Measurements from ENCODE around the gene SART1. TPM values are rescaled to one million over a fixed set of nuclear protein-coding genes. Genes with fewer than 3 reads are reported as not detected.

SART1 gene
- total and polyA plus RNA-seq, 10 of the 15 experiments (the other 5 are each of a cell fraction or from before 2014, with no cell fraction given): 6.2 to 60.5 (median 37.4) TPM

DNA sequence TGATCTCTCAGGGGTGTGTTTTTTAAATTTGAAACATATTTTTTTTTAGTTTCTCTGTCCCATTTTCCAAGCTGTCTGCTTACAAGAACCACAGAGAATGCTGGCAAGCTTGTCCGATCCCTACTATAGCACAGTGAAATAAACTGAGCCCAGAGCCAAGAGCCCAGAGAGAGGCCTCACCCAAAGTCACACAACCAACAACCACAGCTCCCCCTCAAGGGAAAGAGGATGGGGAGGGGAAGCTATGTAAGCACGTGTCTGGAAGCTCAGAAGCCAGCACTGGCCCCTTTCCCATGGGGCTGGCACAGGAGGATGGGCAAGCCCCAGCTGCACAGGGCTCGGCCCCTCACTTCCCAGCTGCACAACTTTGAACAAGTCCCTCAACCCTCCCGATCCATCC, 3.2 kb upstream of the SART1 start:
- WGBS (ENCODE audit: insufficient coverage, insufficient replicate concordance, low lambda C conversion rate, missing lambda C conversion rate): 74% methylated on average over 4 of the region's 4 CpGs
- FAIRE-seq (no peak), ATAC-seq (no peak), DNase-seq (ENCODE audit: low read depth, low spot score) (no peak)
- SMC1A ChIA-PET (ENCODE audit: uncharacterized antibody, unreplicated experiment): interaction anchor here (0.7 to 1.7 kb wide), 5 partner anchors 46 to 74 kb away, joined by 3 to 4 read pairs (median 3); partner anchors contain the start of gene CCDC85B
- CTCF ChIA-PET: interaction anchor here (0.7 to 1.6 kb wide), 4 partner anchors 9 to 73 kb away, joined by 3 to 7 read pairs (median 4); no protein-coding TSS in a partner anchor
- Histone ChIP-seq H3K36me3 (ENCODE audit: control insufficient read depth in 2 of 2, insufficient read depth in 2 of 2, low read length in 1 of 2) (no peaks in the 10 kb centered on the region), H3K4me3 (no peak overlapping the region), H2AFZ (ENCODE audit: control insufficient read depth, low read depth, low read length) (no peak overlapping the region), H3K4me1 (ENCODE audit: control insufficient read depth, insufficient read depth, low read length) (peaks cover 17% of the 10 kb centered on the region), H3K4me2 (ENCODE audit: control insufficient read depth, insufficient read depth) (no peak overlapping the region), H3K27ac (ENCODE audit: control insufficient read depth, insufficient read depth) (no peak overlapping the region), H3K79me2 (ENCODE audit: control insufficient read depth, insufficient read depth, low read length) (peaks cover 22% of the 10 kb centered on the region), H3K27me3 (replicated peaks in 1 of 2; ENCODE audit: control insufficient read depth in 2 of 2, insufficient read depth in 2 of 2, low read length in 1 of 2) (no peaks in the 10 kb centered on the region), H3K9ac (ENCODE audit: control insufficient read depth, insufficient read depth, low read length) (no peak overlapping the region), H4K20me1 (ENCODE audit: control insufficient read depth, insufficient read depth) (no peaks in the 10 kb centered on the region), H3K9me3 (replicated peaks; ENCODE audit: control insufficient read depth, insufficient read depth, low read length) (no peaks in the 10 kb centered on the region)
- intact Hi-C loops (cut with micrococcal nuclease; ENCODE audit: unreplicated experiment) (no loop called here), in situ Hi-C loops (cut with MboI) (no loop called here)
- BruUV-seq (replicated peaks): no TSS peak
- POLR2A ChIA-PET: interaction anchor here (0.8 to 1.5 kb wide), 3 partner anchors 30 to 68 kb away, joined by 3 to 5 read pairs (median 3); partner anchors contain the start of genes BANF1 and CCDC85B
- RAD21 ChIA-PET (ENCODE audit: unreplicated experiment): interaction anchor here (1.0 to 1.9 kb wide), 2 partner anchors 60 to 74 kb away, joined by 3 to 7 read pairs; no protein-coding TSS in a partner anchor
- TF ChIP-seq DPF2 (IDR thresholded peaks at IDR 0.05) (no peak), RCOR1 (conservative IDR thresholded peaks at IDR 0.05; ENCODE audit: low read depth, low read length) (no peak), ZNF24 (IDR thresholded peaks at IDR 0.05) (no peak), JUNB (IDR thresholded peaks at IDR 0.05) (no peak), TBL1XR1 (IDR thresholded peaks at IDR 0.05; ENCODE audit: low read depth, low read length) (no peak), IKZF1 (conservative IDR thresholded peaks at IDR 0.05) (no peak), TCF7 (IDR thresholded peaks at IDR 0.05; ENCODE audit: borderline replicate concordance) (no peak), NR2C2 (IDR thresholded peaks at IDR 0.05; ENCODE audit: borderline replicate concordance, control insufficient read depth, insufficient read length, low read depth) (no peak), SMAD5 (IDR thresholded peaks at IDR 0.05; ENCODE audit: low read depth) (no peak), BCL11A (IDR thresholded peaks at IDR 0.05; ENCODE audit: low read depth, low read length) (no peak), IKZF2 (IDR thresholded peaks at IDR 0.05) (no peak)
- TF ChIP-seq, protein P1, sequence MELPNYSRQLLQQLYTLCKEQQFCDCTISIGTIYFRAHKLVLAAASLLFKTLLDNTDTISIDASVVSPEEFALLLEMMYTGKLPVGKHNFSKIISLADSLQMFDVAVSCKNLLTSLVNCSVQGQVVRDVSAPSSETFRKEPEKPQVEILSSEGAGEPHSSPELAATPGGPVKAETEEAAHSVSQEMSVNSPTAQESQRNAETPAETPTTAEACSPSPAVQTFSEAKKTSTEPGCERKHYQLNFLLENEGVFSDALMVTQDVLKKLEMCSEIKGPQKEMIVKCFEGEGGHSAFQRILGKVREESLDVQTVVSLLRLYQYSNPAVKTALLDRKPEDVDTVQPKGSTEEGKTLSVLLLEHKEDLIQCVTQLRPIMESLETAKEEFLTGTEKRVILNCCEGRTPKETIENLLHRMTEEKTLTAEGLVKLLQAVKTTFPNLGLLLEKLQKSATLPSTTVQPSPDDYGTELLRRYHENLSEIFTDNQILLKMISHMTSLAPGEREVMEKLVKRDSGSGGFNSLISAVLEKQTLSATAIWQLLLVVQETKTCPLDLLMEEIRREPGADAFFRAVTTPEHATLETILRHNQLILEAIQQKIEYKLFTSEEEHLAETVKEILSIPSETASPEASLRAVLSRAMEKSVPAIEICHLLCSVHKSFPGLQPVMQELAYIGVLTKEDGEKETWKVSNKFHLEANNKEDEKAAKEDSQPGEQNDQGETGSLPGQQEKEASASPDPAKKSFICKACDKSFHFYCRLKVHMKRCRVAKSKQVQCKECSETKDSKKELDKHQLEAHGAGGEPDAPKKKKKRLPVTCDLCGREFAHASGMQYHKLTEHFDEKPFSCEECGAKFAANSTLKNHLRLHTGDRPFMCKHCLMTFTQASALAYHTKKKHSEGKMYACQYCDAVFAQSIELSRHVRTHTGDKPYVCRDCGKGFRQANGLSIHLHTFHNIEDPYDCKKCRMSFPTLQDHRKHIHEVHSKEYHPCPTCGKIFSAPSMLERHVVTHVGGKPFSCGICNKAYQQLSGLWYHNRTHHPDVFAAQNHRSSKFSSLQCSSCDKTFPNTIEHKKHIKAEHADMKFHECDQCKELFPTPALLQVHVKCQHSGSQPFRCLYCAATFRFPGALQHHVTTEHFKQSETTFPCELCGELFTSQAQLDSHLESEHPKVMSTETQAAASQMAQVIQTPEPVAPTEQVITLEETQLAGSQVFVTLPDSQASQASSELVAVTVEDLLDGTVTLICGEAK (IDR thresholded peaks at IDR 0.05; ENCODE audit: borderline replicate concordance): no peak
- TF ChIP-seq, protein P2, sequence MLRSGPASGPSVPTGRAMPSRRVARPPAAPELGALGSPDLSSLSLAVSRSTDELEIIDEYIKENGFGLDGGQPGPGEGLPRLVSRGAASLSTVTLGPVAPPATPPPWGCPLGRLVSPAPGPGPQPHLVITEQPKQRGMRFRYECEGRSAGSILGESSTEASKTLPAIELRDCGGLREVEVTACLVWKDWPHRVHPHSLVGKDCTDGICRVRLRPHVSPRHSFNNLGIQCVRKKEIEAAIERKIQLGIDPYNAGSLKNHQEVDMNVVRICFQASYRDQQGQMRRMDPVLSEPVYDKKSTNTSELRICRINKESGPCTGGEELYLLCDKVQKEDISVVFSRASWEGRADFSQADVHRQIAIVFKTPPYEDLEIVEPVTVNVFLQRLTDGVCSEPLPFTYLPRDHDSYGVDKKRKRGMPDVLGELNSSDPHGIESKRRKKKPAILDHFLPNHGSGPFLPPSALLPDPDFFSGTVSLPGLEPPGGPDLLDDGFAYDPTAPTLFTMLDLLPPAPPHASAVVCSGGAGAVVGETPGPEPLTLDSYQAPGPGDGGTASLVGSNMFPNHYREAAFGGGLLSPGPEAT (IDR thresholded peaks at IDR 0.05; ENCODE audit: low read depth): no peak
- TF ChIP-seq, protein P3, sequence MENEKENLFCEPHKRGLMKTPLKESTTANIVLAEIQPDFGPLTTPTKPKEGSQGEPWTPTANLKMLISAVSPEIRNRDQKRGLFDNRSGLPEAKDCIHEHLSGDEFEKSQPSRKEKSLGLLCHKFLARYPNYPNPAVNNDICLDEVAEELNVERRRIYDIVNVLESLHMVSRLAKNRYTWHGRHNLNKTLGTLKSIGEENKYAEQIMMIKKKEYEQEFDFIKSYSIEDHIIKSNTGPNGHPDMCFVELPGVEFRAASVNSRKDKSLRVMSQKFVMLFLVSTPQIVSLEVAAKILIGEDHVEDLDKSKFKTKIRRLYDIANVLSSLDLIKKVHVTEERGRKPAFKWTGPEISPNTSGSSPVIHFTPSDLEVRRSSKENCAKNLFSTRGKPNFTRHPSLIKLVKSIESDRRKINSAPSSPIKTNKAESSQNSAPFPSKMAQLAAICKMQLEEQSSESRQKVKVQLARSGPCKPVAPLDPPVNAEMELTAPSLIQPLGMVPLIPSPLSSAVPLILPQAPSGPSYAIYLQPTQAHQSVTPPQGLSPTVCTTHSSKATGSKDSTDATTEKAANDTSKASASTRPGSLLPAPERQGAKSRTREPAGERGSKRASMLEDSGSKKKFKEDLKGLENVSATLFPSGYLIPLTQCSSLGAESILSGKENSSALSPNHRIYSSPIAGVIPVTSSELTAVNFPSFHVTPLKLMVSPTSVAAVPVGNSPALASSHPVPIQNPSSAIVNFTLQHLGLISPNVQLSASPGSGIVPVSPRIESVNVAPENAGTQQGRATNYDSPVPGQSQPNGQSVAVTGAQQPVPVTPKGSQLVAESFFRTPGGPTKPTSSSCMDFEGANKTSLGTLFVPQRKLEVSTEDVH (IDR thresholded peaks at IDR 0.05; ENCODE audit: low read depth, partially characterized antibody): no peak

All from GM12878 (cell line).